Type B pancreatic cell (in vitro differentiated cells): Measurements from ENCODE around the gene SYTL4. TPM values are rescaled to one million over a fixed set of nuclear protein-coding genes. Genes with fewer than 3 reads are reported as not detected.

Experiments
- DNase-seq: peaks from one replicate; pipeline ENCODE4 v3.0.0; 2021; ENCODE audit warnings: mixed read lengths; ENCODE audit not compliant: unreplicated experiment; ENCODE audit errors: extremely low spot score
- H3K27ac Mint-ChIP-seq: 2 replicates; pipeline ENCODE4 v1.8.0; 2021; ENCODE audit warnings: mild to moderate bottlenecking, mixed read lengths
- H3K27me3 Mint-ChIP-seq: 2 replicates; pipeline ENCODE4 v1.8.0; 2021; ENCODE audit warnings: mixed read lengths
- H3K36me3 Mint-ChIP-seq: 2 replicates; pipeline ENCODE4 v1.8.0; 2021; ENCODE audit warnings: mixed read lengths
- H3K4me1 Mint-ChIP-seq: one replicate; pipeline ENCODE4 v1.8.0; 2021; ENCODE audit warnings: mixed read lengths; ENCODE audit not compliant: unreplicated experiment
- H3K4me3 Mint-ChIP-seq: 2 replicates; pipeline ENCODE4 v1.8.0; 2021; ENCODE audit warnings: mild to moderate bottlenecking, mixed read lengths
- H3K9me3 Mint-ChIP-seq: 2 replicates; pipeline ENCODE4 v1.8.0; 2021; ENCODE audit warnings: mixed read lengths
- total RNA-seq: library from RNA; stranded (reverse); gene quantifications from 2 replicates; pipeline ENCODE4 v1.2.1, GENCODE V29; 2021; ENCODE audit warnings: low replicate concordance
- TF ChIP-seq, protein P1 (sequence below): fragments of 200-600 bp; sonication (generic); conservative IDR thresholded peaks from 2 replicates; pipeline ENCODE4 v1.5.0; 2021; ENCODE audit warnings: antibody characterized with exemption, mild to moderate bottlenecking

The SYTL4 gene
- total RNA-seq, 1 donor from 2014 or later = 4.0 TPM

DNA sequence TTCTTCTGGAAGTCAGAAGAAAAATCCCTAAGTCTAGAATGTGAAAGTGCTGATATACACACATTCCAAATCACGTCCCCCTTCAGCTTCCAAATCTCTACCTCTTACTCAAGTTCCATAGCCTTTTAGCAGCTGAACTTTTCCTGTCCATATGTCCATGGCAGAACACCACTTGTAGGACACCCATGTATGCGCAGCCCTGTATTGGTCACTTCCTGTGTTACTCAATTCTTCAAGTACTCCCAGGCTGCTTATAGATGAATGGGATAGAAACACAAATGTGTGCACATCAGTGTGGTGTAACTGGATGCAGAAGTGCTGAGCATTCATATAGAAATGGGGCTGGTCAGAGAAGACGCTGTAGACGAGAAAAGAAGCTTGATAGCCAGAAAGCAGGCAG is 69.1 kb downstream of the SYTL4 start:
- H3K4me3 Mint-ChIP-seq = no peak overlapping the region
- peaks cover 3% of the 10 kb centered on the region for H3K36me3 Mint-ChIP-seq

DNA sequence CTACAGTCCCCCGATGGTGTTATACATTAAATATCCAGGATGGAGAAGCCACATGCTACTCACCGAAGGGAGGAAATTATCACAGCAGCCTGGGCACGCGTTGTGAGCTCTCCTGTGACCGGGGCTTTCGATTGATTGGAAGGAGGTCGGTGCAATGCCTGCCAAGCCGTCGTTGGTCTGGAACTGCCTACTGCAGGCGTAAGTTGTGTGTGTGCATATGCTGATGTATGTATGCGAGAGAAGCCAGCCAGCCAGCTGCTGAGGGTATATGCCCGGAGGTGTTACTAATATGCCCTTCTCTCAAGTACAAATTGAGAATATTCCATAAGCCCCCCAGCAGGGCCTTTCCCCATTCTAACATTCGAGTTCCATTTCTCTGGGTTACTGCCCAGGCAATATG is 69.8 kb downstream of the SYTL4 start:
- H3K9me3 Mint-ChIP-seq = peaks cover 4% of the 10 kb centered on the region
- TF ChIP-seq, protein P1, sequence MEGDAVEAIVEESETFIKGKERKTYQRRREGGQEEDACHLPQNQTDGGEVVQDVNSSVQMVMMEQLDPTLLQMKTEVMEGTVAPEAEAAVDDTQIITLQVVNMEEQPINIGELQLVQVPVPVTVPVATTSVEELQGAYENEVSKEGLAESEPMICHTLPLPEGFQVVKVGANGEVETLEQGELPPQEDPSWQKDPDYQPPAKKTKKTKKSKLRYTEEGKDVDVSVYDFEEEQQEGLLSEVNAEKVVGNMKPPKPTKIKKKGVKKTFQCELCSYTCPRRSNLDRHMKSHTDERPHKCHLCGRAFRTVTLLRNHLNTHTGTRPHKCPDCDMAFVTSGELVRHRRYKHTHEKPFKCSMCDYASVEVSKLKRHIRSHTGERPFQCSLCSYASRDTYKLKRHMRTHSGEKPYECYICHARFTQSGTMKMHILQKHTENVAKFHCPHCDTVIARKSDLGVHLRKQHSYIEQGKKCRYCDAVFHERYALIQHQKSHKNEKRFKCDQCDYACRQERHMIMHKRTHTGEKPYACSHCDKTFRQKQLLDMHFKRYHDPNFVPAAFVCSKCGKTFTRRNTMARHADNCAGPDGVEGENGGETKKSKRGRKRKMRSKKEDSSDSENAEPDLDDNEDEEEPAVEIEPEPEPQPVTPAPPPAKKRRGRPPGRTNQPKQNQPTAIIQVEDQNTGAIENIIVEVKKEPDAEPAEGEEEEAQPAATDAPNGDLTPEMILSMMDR = no peak
- no peak overlapping the region for H3K4me3 Mint-ChIP-seq
- peaks cover 3% of the 10 kb centered on the region for H3K4me1 Mint-ChIP-seq
- H3K27ac Mint-ChIP-seq = no peak overlapping the region
- H3K27me3 Mint-ChIP-seq = no peaks in the 10 kb centered on the region
- no peak for DNase-seq
- H3K36me3 Mint-ChIP-seq = peaks cover 3% of the 10 kb centered on the region

More for the DNA sequence above, 69.1 kb downstream of the SYTL4 start:
- Mint-ChIP-seq H3K27me3 (no peaks in the 10 kb centered on the region), H3K4me1 (peaks cover 3% of the 10 kb centered on the region), H3K9me3 (peaks cover 4% of the 10 kb centered on the region), H3K27ac (no peak overlapping the region)
- DNase-seq = no peak
- TF ChIP-seq, protein P1 = no peak

DNA sequence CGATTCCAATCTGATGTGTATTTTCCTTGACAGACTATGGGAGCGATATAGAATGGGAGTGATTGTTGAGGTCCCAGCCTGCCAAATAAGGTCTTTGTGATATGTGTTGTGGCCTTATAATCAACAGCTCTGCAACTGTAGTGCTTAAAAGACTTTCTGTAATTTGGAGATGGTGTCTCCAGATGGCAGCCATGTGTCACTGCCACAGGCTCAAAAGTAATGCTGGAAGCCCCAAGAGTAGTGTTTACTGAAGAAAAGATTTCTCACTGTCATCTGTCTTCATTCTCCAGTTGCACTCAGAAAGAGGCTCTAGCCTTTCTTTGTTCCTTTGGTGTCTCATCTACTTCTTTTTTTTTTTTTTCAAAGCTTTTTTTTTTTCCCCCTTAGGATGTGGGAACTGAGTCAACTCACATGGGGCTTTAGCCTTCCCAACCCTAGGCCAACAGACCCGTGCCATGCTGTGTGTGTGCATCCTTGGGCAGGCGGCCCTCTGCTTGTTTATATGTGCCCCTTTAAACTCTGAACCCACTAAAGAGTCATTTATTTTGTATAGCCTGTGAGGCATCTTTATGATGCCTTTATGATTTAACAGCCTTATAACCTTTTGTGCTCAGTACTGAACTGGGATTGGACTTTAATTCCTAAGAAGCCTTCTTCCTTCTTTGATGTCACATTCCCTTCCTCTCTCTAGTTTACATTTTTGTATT is 72.3 kb downstream of the SYTL4 start:
- Mint-ChIP-seq H3K27me3 (no peaks in the 10 kb centered on the region), H3K36me3 (peaks cover 3% of the 10 kb centered on the region), H3K4me1 (peaks cover 3% of the 10 kb centered on the region), H3K4me3 (peak overlapping the region; percentile 15), H3K9me3 (peaks cover 4% of the 10 kb centered on the region), H3K27ac (peak overlapping the region; percentile 85)
- TF ChIP-seq, protein P1 = no peak
- no peak for DNase-seq

GRCh38 chrX:100658941-100659381 is 73.0 kb downstream of the SYTL4 start:
- Mint-ChIP-seq H3K4me1 (peaks cover 8% of the 10 kb centered on the region), H3K36me3 (peaks cover 3% of the 10 kb centered on the region), H3K9me3 (peaks cover 4% of the 10 kb centered on the region), H3K27ac (peak overlapping the region; percentile 85), H3K4me3 (peak overlapping the region; percentile 15), H3K27me3 (no peaks in the 10 kb centered on the region)
- TF ChIP-seq, protein P1 = no peak
- no peak for DNase-seq

DNA sequence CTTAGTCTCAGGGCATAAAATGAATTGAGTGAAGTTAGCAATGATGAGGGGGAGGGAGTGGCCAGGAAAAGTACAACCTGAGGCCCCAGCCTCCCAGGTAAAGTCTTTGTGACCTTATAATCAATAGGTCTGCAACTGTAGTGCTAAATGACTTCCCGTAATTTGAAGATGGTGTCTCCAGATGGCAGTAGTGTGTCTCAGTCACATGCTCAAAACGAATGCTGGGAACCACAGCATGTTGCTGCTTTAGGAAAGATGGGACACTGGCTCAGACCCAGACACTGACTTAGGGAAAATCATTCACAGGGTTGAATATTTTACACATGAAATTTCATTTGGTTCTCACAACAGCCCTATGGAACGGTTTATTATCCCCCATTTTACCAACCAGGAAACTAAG is 77.7 kb downstream of the SYTL4 start:
- DNase-seq = no peak
- Mint-ChIP-seq H3K4me3 (no peak overlapping the region), H3K36me3 (no peaks in the 10 kb centered on the region), H3K27me3 (no peaks in the 10 kb centered on the region), H3K4me1 (peaks cover 8% of the 10 kb centered on the region), H3K27ac (no peak overlapping the region), H3K9me3 (peaks cover 5% of the 10 kb centered on the region)
- TF ChIP-seq, protein P1 = no peak
